Effector CD8-positive, alpha-beta T cell (primary cell): ENCODE results near the gene TAAR8.
"Not testable (repeated sequence)": the region's sequence is repeated elsewhere in the genome, so short reads cannot be mapped to it uniquely, and the experiment has no call there.

Source experiments
- DNase-seq: peaks from one replicate; lab custom pipeline; 2025; lab: John Stamatoyannopoulos, UW

Gene TAAR8

GRCh38 chr6:132544826-132545225 lies 7.6 kb upstream of the TAAR8 start:
- DNase-seq: no peak

GRCh38 chr6:132548746-132549463 lies 3.6 kb upstream of the TAAR8 start:
- no peak for DNase-seq

GRCh38 chr6:132551214-132551613 lies 1.3 kb upstream of the TAAR8 start:
- no peak for DNase-seq

GRCh38 chr6:132560087-132560486 lies 7.6 kb downstream of the TAAR8 start:
- not testable (repeated sequence) for DNase-seq

GRCh38 chr6:132566404-132566803 lies 13.9 kb downstream of the TAAR8 start:
- DNase-seq: no peak

- DNase-seq: no peak
These were observed 15.1 kb downstream of the TAAR8 start for GRCh38 chr6:132567566-132567965.

GRCh38 chr6:132568611-132569010 lies 16.1 kb downstream of the TAAR8 start:
- DNase-seq: no peak

GRCh38 chr6:132569170-132569569 lies 16.7 kb downstream of the TAAR8 start:
- no peak for DNase-seq

- DNase-seq: no peak
These were observed 17.8 kb downstream of the TAAR8 start, which contains the start of gene TAAR6 for GRCh38 chr6:132570221-132570777. Gene TAAR6, plus strand, starts transcription at chr6:132570322. Its CDS starts 0 bp downstream, at chr6:132570322.

- DNase-seq: no peak
These were observed 19.3 kb downstream of the TAAR8 start for GRCh38 chr6:132571774-132572173.

GRCh38 chr6:132584698-132585097 lies 32.2 kb downstream of the TAAR8 start:
- no peak for DNase-seq

- no peak for DNase-seq
These were observed 35.0 kb downstream of the TAAR8 start for GRCh38 chr6:132587424-132587823.

- DNase-seq: no peak
These were observed 37.0 kb downstream of the TAAR8 start, which contains the start of gene TAAR5 for GRCh38 chr6:132589454-132589853. Gene TAAR5, minus strand, starts transcription at chr6:132589741. Its CDS starts 55 bp downstream, at chr6:132589686.

GRCh38 chr6:132590362-132590761 lies 37.9 kb downstream of the TAAR8 start:
- DNase-seq: no peak

- no peak for DNase-seq
These were observed 40.4 kb downstream of the TAAR8 start for GRCh38 chr6:132592855-132593254.

- no peak for DNase-seq
These were observed 43.7 kb downstream of the TAAR8 start for GRCh38 chr6:132596201-132596600.

GRCh38 chr6:132598473-132598872 lies 46.0 kb downstream of the TAAR8 start:
- DNase-seq: no peak

- DNase-seq: not testable (repeated sequence)
These were observed 48.4 kb downstream of the TAAR8 start for GRCh38 chr6:132600900-132601299.
